Fibroblast of gingiva (primary cell): ENCODE measurements around the gene ZNF30.
"Not testable (repeated sequence)": the region's sequence is repeated elsewhere in the genome, so short reads cannot be mapped to it uniquely, and the experiment has no call there.

ENCODE experiments used
- DNase-seq: peaks from one replicate; pipeline ENCODE4 v3.0.0-alpha.2; 2011; ENCODE audit warnings: low read depth

ZNF30 gene

GRCh38 chr19:34960103-34960805 is 33.6 kb downstream of the ZNF30 start:
- no peak for DNase-seq

- no peak for DNase-seq
These were observed 34.4 kb downstream of the ZNF30 start for GRCh38 chr19:34960940-34961679.

- no peak for DNase-seq
These were observed 35.3 kb downstream of the ZNF30 start for GRCh38 chr19:34961775-34962686.

- DNase-seq: no peak
These were observed 36.2 kb downstream of the ZNF30 start for GRCh38 chr19:34962687-34963572.

- DNase-seq: peak; percentile 34
These were observed 37.1 kb downstream of the ZNF30 start, which contains the start of gene ZNF792 for GRCh38 chr19:34963573-34964406. ZNF792 (minus strand) TSS chr19:34964229; CDS start chr19:34963662, 567 bp downstream.

DNA sequence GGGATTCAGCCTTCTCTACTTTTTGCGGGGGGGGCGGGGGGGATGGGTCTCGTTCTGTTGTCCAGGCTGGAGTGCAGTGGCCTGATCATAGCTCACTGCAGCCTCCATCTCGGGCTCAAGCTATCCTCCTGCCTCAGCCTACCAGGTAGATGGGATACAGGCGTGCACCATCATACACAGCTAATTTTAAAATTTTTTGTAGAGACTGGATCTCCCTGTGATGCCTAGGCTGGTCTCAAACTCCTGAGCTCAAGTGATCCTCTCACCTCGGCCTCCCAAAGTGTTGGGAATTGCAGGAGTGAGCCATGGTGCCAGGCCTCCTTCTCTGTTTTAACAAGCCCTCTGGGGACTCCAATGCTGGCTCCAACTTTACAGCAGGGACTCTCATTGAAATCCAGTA is 37.9 kb downstream of the ZNF30 start:
- no peak for DNase-seq

- DNase-seq: not testable (repeated sequence)
These were observed 38.8 kb downstream of the ZNF30 start for GRCh38 chr19:34965505-34965904.

GRCh38 chr19:34967551-34967950 is 40.8 kb downstream of the ZNF30 start:
- DNase-seq: no peak

- no peak for DNase-seq
These were observed 43.0 kb downstream of the ZNF30 start for GRCh38 chr19:34969721-34970120.

DNA sequence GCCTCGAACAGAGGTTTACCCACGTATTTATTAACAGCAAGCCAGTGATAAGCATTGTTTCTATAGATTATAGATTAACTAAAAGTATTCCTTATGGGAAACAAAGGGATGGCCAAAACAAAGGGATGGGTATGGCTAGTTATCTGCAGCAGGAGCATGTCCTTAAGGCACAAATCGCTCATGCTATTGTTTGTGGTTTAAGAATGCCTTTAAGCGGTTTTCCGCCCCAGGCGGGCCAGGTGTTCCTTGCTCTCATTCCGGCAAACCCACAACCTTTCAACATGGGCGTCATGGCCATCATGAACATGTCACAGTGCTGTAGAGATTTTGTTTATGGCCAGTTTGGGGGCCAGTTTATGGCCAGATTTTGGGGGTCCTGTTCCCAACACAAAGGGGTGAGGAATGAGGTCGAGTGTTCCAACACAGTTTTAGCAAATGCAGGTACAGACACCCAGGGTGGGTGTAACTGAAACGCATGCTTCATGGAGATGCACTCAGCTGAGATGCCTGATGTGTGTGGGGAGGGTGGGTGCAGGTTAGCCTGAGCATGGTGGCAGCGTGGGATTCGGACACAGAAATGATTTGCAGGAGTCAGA is 43.6 kb downstream of the ZNF30 start:
- not testable (repeated sequence) for DNase-seq

DNA sequence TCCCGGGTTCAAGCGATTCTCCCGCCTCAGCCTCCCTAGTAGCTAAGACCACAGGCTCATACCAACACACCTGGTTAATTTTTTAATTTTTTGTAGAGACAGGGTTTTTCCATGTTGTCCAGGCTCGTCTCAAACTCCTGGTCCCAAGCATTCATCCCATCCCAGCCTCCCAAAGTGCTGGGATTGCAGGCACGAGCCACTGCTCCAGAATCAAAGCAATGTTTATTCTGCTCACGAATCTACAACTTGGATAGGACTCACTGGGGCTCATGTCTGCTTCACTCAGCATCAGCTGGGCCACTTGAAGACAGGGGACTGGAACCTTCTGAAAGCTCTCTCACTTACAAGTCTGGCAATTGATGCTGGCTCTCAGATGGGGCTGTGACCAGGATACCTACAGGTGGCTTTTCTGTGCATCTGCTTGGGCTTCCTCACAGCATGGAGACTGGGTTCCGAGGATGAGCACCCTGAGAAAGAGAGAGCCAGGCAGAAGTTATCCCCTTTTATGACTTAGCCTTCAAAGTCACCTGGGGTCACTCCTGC is 45.5 kb downstream of the ZNF30 start:
- no peak for DNase-seq

GRCh38 chr19:34974646-34975045 is 47.9 kb downstream of the ZNF30 start:
- peak; percentile 21 for DNase-seq

DNA sequence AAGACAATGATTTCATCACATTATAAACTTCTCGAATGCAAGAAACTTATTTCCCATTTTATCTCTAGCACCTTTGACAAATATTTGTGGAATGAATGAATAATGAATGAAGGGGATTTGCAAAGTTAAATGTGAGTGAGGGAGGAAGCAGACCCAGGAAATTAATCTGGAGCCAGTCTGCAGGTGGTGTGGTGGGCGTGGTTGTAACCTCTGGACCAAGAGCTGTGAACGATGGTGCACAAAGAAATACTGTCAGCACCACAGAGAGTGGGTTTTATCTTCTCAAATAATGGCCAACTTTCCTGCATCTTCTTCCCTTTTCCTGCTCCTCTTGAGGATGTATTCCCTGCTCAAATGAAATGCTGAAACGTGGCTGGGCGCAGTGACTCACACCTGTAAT is 48.4 kb downstream of the ZNF30 start:
- no peak for DNase-seq

DNA sequence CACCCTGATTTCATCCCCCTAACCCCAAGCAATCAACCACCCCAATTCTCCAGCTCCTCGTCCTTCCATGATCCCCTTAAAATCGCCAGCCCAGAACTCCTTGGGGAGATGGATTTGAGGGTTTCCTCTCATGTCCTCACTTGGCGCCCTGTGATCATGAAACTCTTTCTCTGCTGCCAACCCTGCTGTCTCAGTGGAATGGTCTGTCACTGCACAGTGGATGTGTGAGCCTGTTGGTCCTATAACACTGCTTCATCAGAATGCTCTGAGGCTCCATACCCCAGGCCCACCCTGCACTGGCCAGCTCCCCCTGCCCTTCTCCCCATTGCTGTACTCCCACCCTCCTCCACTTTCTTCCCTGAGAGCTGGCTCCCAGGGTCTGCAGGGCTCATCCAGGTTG is 49.9 kb downstream of the ZNF30 start:
- DNase-seq: no peak

GRCh38 chr19:34979819-34980640 is 53.3 kb downstream of the ZNF30 start:
- no peak for DNase-seq

- no peak for DNase-seq
These were observed 55.6 kb downstream of the ZNF30 start for GRCh38 chr19:34982275-34982674.

DNA sequence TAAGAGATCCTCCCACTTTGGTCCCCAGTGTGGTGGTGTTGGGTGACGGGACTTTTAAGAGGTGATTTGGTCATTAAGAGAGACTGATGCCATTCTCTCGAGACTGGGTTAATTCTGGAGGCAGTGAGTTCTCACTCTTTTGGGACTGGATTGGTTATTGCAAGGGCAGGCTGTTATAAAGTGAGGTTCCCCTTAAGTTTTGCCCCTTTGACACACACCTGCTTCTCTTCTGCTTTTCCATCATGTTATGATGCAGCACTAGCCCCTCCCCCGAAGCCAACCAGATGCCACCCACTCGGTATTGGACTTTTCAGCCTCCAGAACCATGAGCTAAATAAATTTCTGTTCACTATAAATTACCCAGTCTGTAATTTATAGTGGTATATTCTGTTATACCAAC is 57.1 kb downstream of the ZNF30 start:
- DNase-seq: no peak

DNA sequence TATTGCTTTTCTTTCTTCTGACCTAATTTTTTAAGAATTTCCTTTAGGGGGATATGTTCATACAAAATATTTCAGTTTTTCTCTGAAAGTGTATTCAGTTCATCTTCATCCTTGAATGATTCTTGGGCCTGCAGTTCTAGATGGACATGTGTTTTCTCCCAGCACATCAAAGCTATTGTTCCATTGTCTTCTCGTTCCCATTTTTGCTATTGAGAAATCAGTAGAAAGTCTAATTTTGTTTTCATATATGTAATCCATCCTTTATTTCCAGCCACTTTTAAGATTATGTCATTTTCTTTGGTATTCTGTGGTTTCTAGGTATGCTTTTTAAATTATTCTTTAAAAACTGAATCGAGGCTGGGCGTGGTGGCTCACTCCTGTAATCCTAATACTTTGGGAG is 57.6 kb downstream of the ZNF30 start:
- DNase-seq: no peak
